T-helper 17 cell (primary cell): ENCODE results near the gene ARSG. TPM values are rescaled to one million over a fixed set of nuclear protein-coding genes. Genes with fewer than 3 reads are reported as not detected.
"Not testable (repeated sequence)": the region's sequence is repeated elsewhere in the genome, so short reads cannot be mapped to it uniquely, and the experiment has no call there.

Experiments used
- ATAC-seq: fragments of 150-1000 bp; cut with Tn5 transposase; 2 replicates; pipeline ENCODE4 v1.10.0; 2021; ENCODE audit warnings: mild to moderate bottlenecking, moderate library complexity
- DNase-seq, 3 donors: peaks; one replicate each; pipeline versions ENCODE4 v3.0.0 to v3.0.0-alpha.2; 2020 to 2021
- H3K9me3 ChIP-seq: one replicate; pipeline ENCODE4 v1.7.0; 2013; ENCODE audit warnings: low read length, mild to moderate bottlenecking; ENCODE audit not compliant: control insufficient read depth, poor library complexity, severe bottlenecking
- H3K27ac Mint-ChIP-seq: one replicate; pipeline ENCODE4 v1.8.0; 2022; ENCODE audit warnings: mild to moderate bottlenecking, moderate library complexity, mixed read lengths
- H3K27me3 Mint-ChIP-seq: one replicate; pipeline ENCODE4 v1.8.0; 2022; ENCODE audit warnings: mixed read lengths
- H3K36me3 Mint-ChIP-seq: one replicate; pipeline ENCODE4 v1.8.0; 2022; ENCODE audit warnings: low read depth, mixed read lengths
- H3K4me1 Mint-ChIP-seq: one replicate; pipeline ENCODE4 v1.8.0; 2022; ENCODE audit warnings: mild to moderate bottlenecking, mixed read lengths
- H3K4me3 Mint-ChIP-seq: one replicate; pipeline ENCODE4 v1.8.0; 2022; ENCODE audit warnings: mild to moderate bottlenecking, moderate library complexity, mixed read lengths
- total RNA-seq, 4 donors: library from RNA in 2 of 4; stranded (reverse) in 2 of 4; gene quantifications; one replicate each; pipeline ENCODE4 v1.2.3 and lab custom pipeline; 2022 to 2026

ARSG gene
- total RNA-seq, 2 donors from 2014 or later, result 17.2 to 22.4 TPM

DNA sequence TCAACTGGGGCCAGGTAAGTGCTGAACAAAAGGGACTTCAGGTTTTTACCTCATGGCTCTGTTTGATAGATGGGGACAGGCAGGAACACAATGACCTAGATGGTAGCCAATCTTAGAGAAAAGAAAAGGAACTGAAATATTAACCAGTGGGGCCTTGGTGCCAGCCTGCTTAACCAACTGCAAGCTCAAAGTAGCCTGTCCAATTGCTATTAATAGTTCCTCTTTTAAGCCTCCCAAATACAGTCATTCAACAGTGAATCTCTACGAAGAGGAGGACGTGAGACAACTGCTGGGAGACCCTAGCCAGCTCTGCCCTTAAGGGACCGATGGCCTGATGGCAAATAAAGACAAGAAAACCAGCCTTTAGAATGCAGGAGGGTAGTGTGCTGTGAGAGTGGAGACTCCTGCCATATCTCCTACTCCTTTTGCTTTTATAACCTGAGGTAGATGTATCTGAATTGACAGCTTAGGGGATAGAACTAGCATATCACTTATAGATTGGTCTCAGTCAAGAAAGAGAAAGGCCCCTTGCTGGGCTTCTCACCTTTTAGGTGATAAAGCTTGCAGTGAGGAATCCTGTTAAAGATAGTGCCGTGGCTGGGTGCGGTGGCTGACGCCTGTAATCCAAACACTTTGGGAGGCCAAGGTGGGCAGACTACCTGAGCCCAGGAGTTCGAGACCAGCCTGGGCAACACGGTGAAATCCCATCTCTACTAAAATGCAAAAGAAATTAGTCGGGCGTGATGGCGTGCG is 28.3 kb downstream of the ARSG start:
- no peak for DNase-seq
- Mint-ChIP-seq H3K4me3 (no peak overlapping the region), H3K36me3 (no peaks in the 10 kb centered on the region), H3K27me3 (no peaks in the 10 kb centered on the region), H3K4me1 (peaks cover 34% of the 10 kb centered on the region), H3K27ac (peak overlapping the region; percentile 14)
- H3K9me3 ChIP-seq, result no peaks in the 10 kb centered on the region
- ATAC-seq, result no peak

DNA sequence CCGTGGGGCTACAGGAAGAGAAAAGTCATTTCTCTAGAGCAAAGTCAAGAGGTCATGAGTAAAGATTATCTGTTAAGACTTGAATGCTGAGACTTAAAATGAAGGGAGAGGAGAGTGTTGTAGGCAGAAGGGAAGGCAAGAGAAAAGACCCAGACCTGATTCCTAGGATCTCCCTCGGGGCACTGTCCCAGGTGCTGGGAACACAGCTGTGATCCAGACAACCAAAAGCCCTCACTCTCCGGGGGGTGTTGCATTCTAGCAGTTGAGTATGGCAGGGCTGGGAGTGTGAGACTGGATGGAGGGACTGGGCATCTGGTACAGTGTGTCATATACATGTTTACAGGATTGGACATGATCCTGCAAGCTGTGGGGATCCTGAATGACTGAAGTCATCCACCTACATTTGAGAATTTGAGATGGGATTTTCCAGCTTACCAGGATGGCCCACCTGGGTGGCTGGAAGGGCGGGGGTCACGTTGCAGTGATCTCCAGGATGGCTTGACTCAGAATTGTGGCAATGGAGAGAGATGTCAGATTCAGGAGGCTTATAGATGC is 29.1 kb downstream of the ARSG start:
- no peak for ATAC-seq
- no peak overlapping the region for H3K4me3 Mint-ChIP-seq
- H3K27ac Mint-ChIP-seq, result peak overlapping the region; percentile 14
- no peak for DNase-seq
- peaks cover 28% of the 10 kb centered on the region for H3K4me1 Mint-ChIP-seq
- H3K27me3 Mint-ChIP-seq, result no peaks in the 10 kb centered on the region
- no peaks in the 10 kb centered on the region for H3K36me3 Mint-ChIP-seq
- no peaks in the 10 kb centered on the region for H3K9me3 ChIP-seq

DNA sequence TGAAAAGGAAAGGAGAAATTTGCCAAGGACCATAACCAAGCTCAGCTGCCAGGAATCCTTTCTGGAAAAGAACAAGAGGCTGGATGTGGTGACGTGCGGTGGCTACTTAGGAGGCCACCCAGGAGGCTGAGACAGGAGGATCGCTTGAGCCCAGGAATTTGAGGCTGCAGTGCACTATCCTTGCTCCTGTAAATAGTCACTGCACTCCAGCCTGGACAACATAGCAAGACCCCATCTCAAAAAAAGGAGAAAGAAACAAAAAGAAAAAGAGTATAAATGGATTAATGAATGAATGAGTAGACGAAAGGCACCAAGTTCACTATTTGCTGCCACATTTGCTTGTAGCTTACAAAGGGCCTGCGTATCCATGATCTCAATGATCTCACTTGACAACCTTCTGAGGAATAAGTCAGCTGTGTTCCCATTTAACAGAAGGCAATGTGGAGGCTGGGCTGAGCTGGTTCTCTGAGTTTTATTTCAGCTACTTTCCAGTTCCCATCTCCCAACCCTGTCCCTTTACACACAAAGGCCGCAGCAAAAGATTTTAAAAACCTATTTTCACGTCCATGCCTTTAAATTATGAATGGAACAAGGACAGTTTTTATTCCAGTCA is 29.8 kb downstream of the ARSG start:
- ATAC-seq, result no peak
- H3K9me3 ChIP-seq, result no peaks in the 10 kb centered on the region
- no peak for DNase-seq
- Mint-ChIP-seq H3K27ac (no peak overlapping the region), H3K36me3 (no peaks in the 10 kb centered on the region), H3K27me3 (no peaks in the 10 kb centered on the region), H3K4me1 (peaks cover 26% of the 10 kb centered on the region), H3K4me3 (no peak overlapping the region)

DNA sequence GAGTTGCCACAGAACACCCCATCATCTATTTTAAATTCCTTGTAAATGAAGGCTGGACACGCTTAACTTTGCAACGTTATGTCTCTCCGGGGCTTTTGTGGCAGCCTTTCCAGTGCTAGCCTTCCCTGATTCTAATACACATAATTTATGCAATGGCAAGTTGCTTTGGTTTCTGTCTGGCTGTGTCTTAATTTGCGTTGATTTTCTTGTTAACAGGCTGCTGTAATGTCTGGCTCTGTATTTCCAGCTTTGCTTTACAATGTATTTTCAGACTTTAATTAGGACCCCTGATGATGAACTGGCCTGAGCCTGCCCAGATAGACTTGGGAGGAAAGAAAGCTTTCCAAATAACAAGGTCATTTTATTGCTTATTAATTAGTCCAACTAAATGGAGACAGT is 30.3 kb downstream of the ARSG start:
- H3K9me3 ChIP-seq, result no peaks in the 10 kb centered on the region
- no peak for ATAC-seq
- no peaks in the 10 kb centered on the region for H3K36me3 Mint-ChIP-seq
- H3K4me1 Mint-ChIP-seq, result peaks cover 22% of the 10 kb centered on the region
- no peak overlapping the region for H3K4me3 Mint-ChIP-seq
- no peak overlapping the region for H3K27ac Mint-ChIP-seq
- DNase-seq, result no peak
- no peaks in the 10 kb centered on the region for H3K27me3 Mint-ChIP-seq

DNA sequence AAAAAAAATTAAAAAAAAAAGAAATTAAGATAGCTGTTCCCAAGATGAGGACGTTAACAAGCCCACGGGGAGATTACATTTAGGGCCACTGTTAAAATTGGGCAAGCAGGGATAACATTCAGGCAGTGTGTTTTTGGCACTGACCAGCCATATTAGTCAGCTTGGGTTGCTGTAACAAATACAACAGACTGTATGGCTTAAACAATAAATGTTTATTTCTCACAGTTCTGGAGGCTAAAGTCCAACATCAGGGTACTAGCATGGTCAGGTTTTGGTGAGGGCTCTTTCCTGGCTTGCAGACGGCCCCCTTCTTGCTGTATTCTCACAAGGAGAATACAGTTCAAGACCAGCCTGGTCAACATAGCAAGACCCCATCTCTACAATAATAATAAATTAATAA is 31.3 kb downstream of the ARSG start:
- Mint-ChIP-seq H3K27me3 (no peaks in the 10 kb centered on the region), H3K4me3 (no peak overlapping the region), H3K4me1 (peaks cover 15% of the 10 kb centered on the region), H3K36me3 (no peaks in the 10 kb centered on the region), H3K27ac (no peak overlapping the region)
- no peaks in the 10 kb centered on the region for H3K9me3 ChIP-seq
- ATAC-seq (no peak), DNase-seq (no peak)

DNA sequence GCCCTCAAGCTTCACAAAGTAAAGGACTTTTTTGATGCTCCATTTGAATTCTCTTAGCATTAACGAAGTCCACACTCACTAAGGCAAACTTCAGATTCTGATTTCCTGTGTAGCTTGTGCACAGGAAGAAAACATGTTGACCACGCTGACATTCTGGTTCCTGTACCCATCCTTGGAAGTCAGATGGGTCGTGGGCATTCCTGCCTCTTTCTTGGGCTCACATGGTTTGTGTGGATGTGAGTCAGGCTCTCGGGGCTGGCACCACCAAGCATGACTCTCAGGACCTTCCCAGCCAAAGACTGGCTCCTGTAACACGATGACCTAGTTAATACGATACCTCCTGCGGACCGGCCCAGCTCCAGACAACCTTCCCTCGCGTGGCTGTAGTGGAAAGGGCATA is 32.8 kb downstream of the ARSG start:
- DNase-seq (no peak), ATAC-seq (no peak)
- Mint-ChIP-seq H3K4me1 (peaks cover 19% of the 10 kb centered on the region), H3K36me3 (peaks cover 6% of the 10 kb centered on the region), H3K27me3 (no peaks in the 10 kb centered on the region), H3K27ac (no peak overlapping the region), H3K4me3 (no peak overlapping the region)
- no peaks in the 10 kb centered on the region for H3K9me3 ChIP-seq

DNA sequence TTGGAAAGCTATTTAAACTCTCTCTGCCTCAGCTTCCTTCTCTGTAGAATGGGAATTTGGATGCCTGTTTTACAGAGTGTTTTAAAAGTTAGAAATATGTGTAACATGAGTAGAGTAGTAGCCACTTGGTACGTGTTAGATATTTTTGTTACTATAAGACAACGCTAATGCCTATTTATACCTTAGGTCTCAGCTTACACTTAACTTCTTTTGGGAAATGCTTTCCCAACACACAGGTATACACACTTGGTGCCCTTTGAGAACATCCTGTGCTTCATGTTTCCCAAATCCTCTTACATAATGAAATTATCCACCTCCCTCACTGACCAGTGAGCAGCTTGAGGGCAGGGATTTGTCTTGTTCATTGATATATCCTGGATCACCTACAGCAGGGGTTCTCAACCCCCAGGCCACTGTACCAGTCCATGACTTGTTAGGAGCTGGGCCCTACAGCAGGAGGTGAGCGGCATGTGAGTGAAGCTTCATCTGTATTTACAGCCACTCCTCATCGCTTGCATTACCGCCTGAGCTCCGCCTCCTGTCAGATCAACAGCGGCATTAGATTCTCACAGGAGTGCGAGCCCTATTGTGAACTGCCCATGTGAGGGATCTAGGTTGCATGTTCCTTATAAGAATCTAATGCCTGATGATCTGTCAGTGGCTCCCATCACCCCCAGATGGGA is 33.5 kb downstream of the ARSG start:
- Mint-ChIP-seq H3K4me3 (no peak overlapping the region), H3K36me3 (peaks cover 6% of the 10 kb centered on the region), H3K4me1 (peaks cover 19% of the 10 kb centered on the region), H3K27ac (no peak overlapping the region), H3K27me3 (no peaks in the 10 kb centered on the region)
- no peak for DNase-seq
- no peaks in the 10 kb centered on the region for H3K9me3 ChIP-seq
- ATAC-seq, result no peak

DNA sequence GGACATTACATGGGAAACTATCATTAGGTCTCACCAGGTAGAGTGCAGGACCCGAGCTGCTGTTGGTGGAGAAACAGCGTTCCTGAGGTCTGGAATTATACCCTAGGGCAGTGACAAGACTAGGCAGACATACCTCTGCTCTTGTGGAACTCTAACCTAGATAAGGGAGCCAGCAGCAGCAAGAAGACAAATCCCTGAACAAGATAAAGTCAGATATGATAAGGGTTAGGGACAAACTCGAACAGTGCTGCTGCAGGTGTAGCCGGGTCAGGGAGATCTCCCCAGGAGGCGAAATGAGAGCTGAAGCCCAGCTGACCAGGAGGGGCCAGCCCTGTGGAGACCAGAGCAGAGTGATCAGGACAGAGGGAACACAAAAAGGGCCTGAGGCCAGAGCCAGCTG is 34.7 kb downstream of the ARSG start:
- peaks cover 11% of the 10 kb centered on the region for H3K4me1 Mint-ChIP-seq
- DNase-seq (no peak), ATAC-seq (no peak)
- H3K36me3 Mint-ChIP-seq, result peaks cover 6% of the 10 kb centered on the region
- no peaks in the 10 kb centered on the region for H3K9me3 ChIP-seq
- no peak overlapping the region for H3K4me3 Mint-ChIP-seq
- no peak overlapping the region for H3K27ac Mint-ChIP-seq
- H3K27me3 Mint-ChIP-seq, result no peaks in the 10 kb centered on the region

DNA sequence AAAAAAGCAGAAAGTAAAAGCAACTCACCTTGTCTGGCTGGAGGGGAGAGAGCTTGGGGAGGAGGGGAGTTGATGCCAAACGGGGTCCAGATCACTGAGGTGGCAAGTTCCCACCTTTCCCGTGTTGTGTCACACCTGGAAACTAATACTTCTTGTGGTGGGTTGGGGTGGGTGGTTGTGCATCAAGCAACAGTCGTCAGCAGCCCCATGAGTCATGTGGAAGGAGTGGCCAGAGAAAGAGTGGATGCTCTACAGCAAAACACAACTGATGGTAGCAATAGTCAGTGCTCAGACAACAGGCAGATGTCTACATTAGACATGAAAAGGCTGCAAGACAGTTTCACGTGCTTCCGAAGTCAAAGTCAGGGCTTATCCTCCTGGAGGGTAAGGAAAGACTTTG is 35.4 kb downstream of the ARSG start:
- Mint-ChIP-seq H3K36me3 (peaks cover 6% of the 10 kb centered on the region), H3K27me3 (no peaks in the 10 kb centered on the region), H3K4me1 (peaks cover 11% of the 10 kb centered on the region), H3K4me3 (no peak overlapping the region), H3K27ac (no peak overlapping the region)
- DNase-seq (no peak), ATAC-seq (no peak)
- no peaks in the 10 kb centered on the region for H3K9me3 ChIP-seq

DNA sequence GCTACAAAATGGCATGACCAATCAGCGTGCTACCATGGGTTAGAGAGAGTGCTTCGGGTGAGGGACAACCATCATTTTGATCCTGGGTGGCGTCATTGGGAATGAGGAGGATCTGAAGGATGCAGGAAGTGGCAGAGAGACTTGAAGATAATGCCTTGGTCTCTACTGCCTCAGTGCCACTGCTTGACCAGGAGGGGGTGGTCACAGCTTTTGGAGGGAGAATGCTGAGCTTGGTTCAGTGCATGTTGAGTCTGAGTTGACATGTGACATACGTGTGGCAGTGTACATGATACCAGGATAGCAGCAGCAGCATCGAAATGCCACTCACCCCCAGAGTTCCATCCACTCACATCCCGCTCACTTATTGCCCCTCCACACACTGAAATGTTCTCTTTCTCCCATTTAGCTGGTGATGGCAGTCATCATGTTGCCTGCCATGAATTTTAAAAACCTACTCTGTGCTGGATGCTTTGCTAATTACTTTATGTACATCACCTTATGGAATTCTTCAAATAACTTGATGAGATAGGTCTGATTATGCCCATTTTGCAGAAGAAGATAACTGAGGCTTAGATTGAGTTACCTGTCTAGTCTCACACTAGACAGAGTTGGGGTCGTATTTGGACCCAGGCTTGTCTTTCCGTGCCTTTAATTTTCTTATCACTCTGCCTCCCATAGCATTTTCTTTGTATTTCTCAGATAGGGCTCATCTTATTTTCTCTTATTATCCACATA is 36.7 kb downstream of the ARSG start:
- DNase-seq, result no peak
- Mint-ChIP-seq H3K36me3 (peaks cover 6% of the 10 kb centered on the region), H3K27ac (no peak overlapping the region), H3K27me3 (no peaks in the 10 kb centered on the region), H3K4me1 (peaks cover 11% of the 10 kb centered on the region), H3K4me3 (no peak overlapping the region)
- H3K9me3 ChIP-seq, result no peaks in the 10 kb centered on the region
- no peak for ATAC-seq

DNA sequence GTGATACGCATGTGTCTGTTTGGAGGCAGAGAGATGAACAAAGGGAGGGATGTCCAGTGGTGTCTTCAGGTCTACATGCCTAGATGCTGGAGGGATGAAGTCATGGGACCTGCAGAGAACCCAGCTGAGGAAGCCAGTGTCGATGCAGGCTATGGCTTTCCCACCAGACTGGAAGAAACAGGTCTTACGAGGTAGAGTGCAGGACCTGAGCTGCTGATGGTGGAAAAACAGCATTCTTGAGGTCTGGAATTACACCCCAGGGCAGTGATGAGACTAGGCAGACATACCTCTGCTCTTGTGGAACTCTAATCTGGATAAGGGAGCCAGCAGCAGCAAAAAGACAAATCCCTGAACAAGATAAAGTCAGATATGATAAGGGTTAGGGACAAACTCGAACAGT is 37.4 kb downstream of the ARSG start:
- H3K36me3 Mint-ChIP-seq, result peaks cover 6% of the 10 kb centered on the region
- no peaks in the 10 kb centered on the region for H3K27me3 Mint-ChIP-seq
- peaks cover 13% of the 10 kb centered on the region for H3K4me1 Mint-ChIP-seq
- no peak for DNase-seq
- H3K27ac Mint-ChIP-seq, result no peak overlapping the region
- H3K9me3 ChIP-seq, result no peaks in the 10 kb centered on the region
- no peak for ATAC-seq
- H3K4me3 Mint-ChIP-seq, result no peak overlapping the region

DNA sequence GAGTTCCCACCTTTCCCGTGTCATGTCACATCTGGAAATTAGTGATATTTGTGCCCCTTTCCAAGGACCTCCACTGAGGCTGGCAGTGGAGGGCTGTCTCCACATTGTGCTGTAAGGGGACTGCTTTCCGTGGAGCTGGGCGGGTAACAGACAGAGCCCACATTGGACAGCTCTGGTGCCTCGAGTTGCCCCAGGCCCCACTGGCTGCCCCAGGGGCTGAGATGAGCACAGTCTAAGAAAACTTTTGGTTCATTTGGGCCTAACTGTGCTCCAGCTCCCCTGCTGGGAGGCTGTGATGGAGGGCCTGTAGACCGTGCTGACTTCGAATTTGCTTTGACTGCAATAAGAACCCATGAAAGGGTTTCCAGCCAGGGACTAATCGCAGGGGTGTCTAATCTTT is 38.0 kb downstream of the ARSG start:
- Mint-ChIP-seq H3K27me3 (no peaks in the 10 kb centered on the region), H3K27ac (no peak overlapping the region), H3K36me3 (peaks cover 6% of the 10 kb centered on the region), H3K4me3 (no peak overlapping the region), H3K4me1 (peaks cover 11% of the 10 kb centered on the region)
- H3K9me3 ChIP-seq, result no peaks in the 10 kb centered on the region
- ATAC-seq, result no peak
- no peak for DNase-seq

DNA sequence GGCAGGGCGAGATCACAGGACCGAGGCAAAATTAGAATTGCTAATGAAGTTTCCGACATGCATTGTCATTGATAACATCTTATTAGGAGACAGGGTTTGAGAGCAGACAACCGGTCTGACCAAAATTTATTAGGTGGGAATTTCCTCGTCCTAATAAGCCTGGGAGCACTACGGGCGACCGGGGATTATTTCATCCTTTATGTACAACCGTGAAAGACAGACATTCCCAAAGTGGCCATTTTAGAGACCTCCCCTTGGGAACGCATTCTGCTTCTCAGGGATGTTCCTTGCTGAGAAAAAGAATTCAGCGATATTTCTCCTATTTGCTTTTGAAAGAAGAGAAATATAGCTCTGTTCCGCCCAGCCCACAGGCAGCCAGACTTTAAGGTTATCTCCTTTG is 40.6 kb downstream of the ARSG start:
- DNase-seq, H3K4me3 Mint-ChIP-seq, ATAC-seq, H3K36me3 Mint-ChIP-seq, H3K27me3 Mint-ChIP-seq, H3K27ac Mint-ChIP-seq, H3K9me3 ChIP-seq: not testable (repeated sequence)
- H3K4me1 Mint-ChIP-seq, result peaks cover 14% of the 10 kb centered on the region
